DMS53 (cell line): ENCODE measurements around the gene PARP12.
A peak's percentile ranks its signal among the peaks of the same experiment; 100 is the strongest.

Source experiments
- DNase-seq: peaks from one replicate; lab custom pipeline; 2025; lab: John Stamatoyannopoulos, UW

The PARP12 gene

GRCh38 chr7:139991269-139991666, 71.5 kb downstream of the PARP12 start:
- peak; percentile 18 for DNase-seq

- DNase-seq = no peak
Measured at GRCh38 chr7:139990571-139991268, 72.0 kb downstream of the PARP12 start.

- no peak for DNase-seq
Measured at GRCh38 chr7:139990142-139990535, 72.6 kb downstream of the PARP12 start.

- no peak for DNase-seq
Measured at GRCh38 chr7:139989366-139990141, 73.2 kb downstream of the PARP12 start.

- DNase-seq = no peak
Measured at GRCh38 chr7:139987691-139988516, 74.8 kb downstream of the PARP12 start.

DNA sequence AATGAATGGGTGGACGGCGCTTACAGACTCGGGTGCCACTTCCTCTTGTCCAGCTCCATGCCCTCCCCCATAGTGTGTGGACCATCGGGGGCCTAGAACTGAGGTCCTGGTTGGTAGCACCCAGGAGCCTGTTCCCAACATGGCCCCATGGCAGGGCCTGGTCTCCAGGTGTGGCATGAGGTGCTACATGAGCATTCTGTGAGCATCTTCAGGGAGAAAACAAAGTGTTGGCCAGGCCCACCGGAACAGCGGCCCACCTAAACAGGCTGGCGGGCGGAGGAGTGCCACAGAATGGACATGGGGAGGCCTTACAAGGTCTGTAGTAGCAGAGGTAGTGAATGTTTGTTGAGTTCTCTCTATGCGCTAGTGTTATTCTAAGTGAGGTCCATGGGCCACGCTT, 76.9 kb downstream of the PARP12 start:
- DNase-seq = no peak

DNA sequence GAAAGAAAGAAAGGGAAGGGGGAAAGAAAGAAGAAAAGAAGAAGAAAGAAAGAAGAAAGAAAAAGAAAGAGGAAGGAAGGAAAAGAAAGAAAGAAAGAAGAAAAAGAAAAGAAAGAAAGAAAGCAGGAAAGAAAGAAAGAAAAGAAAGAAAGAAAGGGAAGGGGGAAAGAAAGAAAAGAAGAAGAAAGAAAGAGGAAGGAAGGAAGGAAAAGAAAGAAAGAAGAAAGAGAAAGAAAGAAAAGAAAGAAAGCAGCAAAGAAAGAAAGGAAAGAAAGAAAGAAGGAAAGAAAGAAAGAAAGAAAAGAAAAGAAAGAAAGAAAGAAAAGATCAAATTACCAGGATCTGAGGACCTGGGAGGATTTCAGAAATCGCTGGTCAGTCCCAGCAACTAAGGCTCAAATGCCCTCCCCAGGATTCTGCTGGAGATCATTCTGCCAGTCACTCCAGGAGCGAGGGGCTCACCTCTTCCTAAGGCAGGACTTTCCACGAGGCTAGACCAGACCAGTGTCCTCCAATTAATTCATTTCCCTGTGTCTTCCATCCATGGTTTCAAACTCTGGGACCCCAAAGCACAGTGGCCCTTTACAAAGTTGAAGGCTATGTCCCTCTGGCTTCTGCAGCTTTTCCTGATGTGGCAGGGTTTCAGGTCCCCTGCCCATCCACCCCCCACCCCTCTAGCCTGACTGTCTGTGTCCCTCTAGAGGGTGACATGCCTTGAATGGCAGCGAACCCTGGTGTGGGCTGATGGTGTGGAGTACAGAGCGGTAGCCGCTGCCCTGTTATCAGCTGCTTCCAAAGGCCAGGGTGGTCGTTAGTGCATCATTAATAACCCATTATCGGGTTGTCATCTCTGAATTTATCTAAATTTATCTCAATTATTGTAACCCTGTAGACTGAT, 77.9 kb downstream of the PARP12 start:
- no peak for DNase-seq

GRCh38 chr7:139982927-139983920, 79.5 kb downstream of the PARP12 start:
- no peak for DNase-seq

GRCh38 chr7:139981511-139981895, 81.2 kb downstream of the PARP12 start:
- DNase-seq = no peak

DNA sequence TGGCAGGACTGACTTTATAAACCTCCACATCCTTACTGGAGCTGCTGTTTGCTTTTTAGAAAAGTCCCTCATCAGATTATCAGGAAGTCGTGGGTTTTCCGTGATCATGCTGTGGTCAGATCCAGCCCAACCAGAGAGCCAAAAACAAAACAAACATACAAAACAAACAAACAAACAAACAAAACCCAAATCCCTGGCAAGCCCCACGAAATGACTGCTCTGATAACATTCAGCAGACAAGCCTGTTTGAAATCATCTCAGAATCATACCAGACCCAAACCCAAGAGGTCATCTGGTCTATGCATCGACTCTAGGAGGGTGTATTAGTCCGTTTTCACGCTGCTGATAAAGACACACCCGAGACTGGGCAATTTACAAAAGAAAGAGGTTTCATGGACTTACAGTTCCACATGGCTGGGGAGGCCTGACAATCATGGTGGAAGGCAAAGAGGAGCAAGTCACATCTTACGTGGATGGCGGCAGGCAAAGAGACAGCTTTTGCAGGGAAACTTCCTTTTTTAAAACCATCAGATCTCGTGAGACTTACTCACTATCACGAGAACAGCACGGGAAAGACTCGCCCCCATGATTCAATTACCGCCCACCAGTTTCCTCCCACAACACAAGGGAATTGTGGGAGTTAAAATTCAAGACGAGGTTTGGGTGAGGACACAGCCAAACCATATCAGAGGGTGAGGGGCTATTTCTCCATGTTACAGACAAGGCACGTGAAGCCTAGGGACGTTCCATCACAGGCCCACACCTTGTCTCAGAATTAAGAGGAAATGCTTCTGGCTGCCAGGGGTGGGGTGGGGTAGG, 85.7 kb downstream of the PARP12 start:
- DNase-seq = no peak

- DNase-seq = no peak
Measured at GRCh38 chr7:139976055-139976837, 86.5 kb downstream of the PARP12 start.

DNA sequence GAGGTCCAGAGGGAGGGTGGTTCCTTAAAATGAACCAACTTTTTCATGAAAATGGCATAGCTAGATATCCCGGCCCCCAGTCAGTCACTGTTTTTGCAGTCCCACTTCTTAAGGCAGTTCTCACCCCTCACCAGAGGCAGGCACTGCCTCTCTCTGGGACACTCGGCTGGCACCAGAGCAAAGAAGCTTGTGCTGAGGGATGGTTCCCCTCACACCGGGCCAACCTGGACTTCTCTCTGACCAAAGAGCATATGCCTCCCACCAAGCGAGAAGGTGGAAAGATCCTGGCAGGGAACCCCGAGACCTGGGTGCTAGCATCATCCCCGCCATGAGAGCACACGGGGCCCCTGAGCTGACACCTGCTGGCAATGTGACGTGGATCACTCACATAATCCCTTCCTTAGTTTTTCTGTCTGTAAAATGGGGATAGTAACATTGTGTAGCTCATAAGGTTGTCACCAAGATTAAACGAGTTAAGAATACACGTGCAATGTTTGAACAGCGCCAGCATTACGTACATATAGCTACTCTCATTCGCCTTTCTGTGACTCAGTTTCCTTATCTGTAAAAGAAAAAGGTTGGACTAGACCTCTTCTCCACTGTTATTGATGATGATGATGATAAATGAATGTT, 88.5 kb downstream of the PARP12 start:
- DNase-seq = no peak
